GM15510 (cell line): ENCODE results near the gene SRRM5.

ENCODE experiments used
- POLR2A ChIP-seq: IDR thresholded peaks from 3 replicates; pipeline ENCODE4 v1.6.1; 2011; ENCODE audit warnings: borderline replicate concordance; ENCODE audit not compliant: insufficient read length; ENCODE audit errors: extremely low read depth

SRRM5 gene

GRCh38 chr19:43597876-43598275, 14.0 kb upstream of the SRRM5 start:
- TF ChIP-seq POLR2A = no peak

GRCh38 chr19:43598445-43599240, 13.2 kb upstream of the SRRM5 start:
- no peak for TF ChIP-seq POLR2A

- TF ChIP-seq POLR2A = no peak
Measured at GRCh38 chr19:43599635-43600295, 12.1 kb upstream of the SRRM5 start.

GRCh38 chr19:43605875-43606568, 5.9 kb upstream of the SRRM5 start:
- no peak for TF ChIP-seq POLR2A

- TF ChIP-seq POLR2A = no peak
Measured at GRCh38 chr19:43606569-43607229, 5.2 kb upstream of the SRRM5 start.

- TF ChIP-seq POLR2A = no peak
Measured at GRCh38 chr19:43607238-43608205, 4.4 kb upstream of the SRRM5 start.

GRCh38 chr19:43609872-43610271, 2.0 kb upstream of the SRRM5 start:
- no peak for TF ChIP-seq POLR2A

GRCh38 chr19:43610493-43610892, 1.4 kb upstream of the SRRM5 start:
- TF ChIP-seq POLR2A = no peak

- no peak for TF ChIP-seq POLR2A
Measured at GRCh38 chr19:43612374-43612773, 486 bp downstream of the SRRM5 start.

GRCh38 chr19:43616306-43616705, 4.4 kb downstream of the SRRM5 start:
- no peak for TF ChIP-seq POLR2A

- TF ChIP-seq POLR2A = no peak
Measured at GRCh38 chr19:43616954-43617353, 5.1 kb downstream of the SRRM5 start.

GRCh38 chr19:43618921-43619261, 7.0 kb downstream of the SRRM5 start:
- TF ChIP-seq POLR2A = no peak

- peak; percentile 84 for TF ChIP-seq POLR2A
Measured at GRCh38 chr19:43619262-43620060, 7.6 kb downstream of the SRRM5 start, which contains the start of gene ZNF428. Gene ZNF428 (minus strand): TSS chr19:43619629. CDS start chr19:43614304, 5,325 bp downstream.
